NCI-H146 (cell line): ENCODE results near the gene CCDC32.
A peak's percentile ranks its signal among the peaks of the same experiment; 100 is the strongest.
"Not testable (repeated sequence)": the region's sequence is repeated elsewhere in the genome, so short reads cannot be mapped to it uniquely, and the experiment has no call there.

Source experiments
- DNase-seq: peaks from one replicate; lab custom pipeline; 2025; lab: John Stamatoyannopoulos, UW

CCDC32 gene

GRCh38 chr15:40564591-40565332, at the start of gene CCDC32:
Gene CCDC32 (minus strand): TSS chr15:40565042. CDS start chr15:40563015, 2,027 bp downstream.
- peak; percentile 96 for DNase-seq

GRCh38 chr15:40613080-40613479, 48.2 kb upstream of the CCDC32 start:
- no peak for DNase-seq

GRCh38 chr15:40603935-40604334, 39.1 kb upstream of the CCDC32 start:
- no peak for DNase-seq

GRCh38 chr15:40600956-40601355, 36.1 kb upstream of the CCDC32 start:
- no peak for DNase-seq

- no peak for DNase-seq
Observed at GRCh38 chr15:40598672-40599071, 33.8 kb upstream of the CCDC32 start.

- no peak for DNase-seq
Observed at GRCh38 chr15:40598126-40598525, 33.3 kb upstream of the CCDC32 start.

GRCh38 chr15:40597024-40597423, 32.2 kb upstream of the CCDC32 start:
- no peak for DNase-seq

GRCh38 chr15:40595773-40596172, 30.9 kb upstream of the CCDC32 start:
- DNase-seq: peak; percentile 3

- DNase-seq: no peak
Observed at GRCh38 chr15:40595219-40595618, 30.4 kb upstream of the CCDC32 start.

GRCh38 chr15:40594429-40594836, 29.6 kb upstream of the CCDC32 start:
- DNase-seq: peak; percentile 62

GRCh38 chr15:40593588-40594428, 29.0 kb upstream of the CCDC32 start, which contains the start of gene KNL1:
Gene KNL1 (plus strand): TSS chr15:40594249. CDS start chr15:40602932, 8,683 bp downstream.
- DNase-seq: peak; percentile 87

GRCh38 chr15:40593165-40593564, 28.3 kb upstream of the CCDC32 start:
- DNase-seq: no peak

GRCh38 chr15:40591389-40591788, 26.5 kb upstream of the CCDC32 start:
- DNase-seq: no peak

GRCh38 chr15:40590667-40591050, 25.8 kb upstream of the CCDC32 start:
- DNase-seq: no peak

- no peak for DNase-seq
Observed at GRCh38 chr15:40584191-40584590, 19.3 kb upstream of the CCDC32 start.

GRCh38 chr15:40582726-40583246, 17.9 kb upstream of the CCDC32 start:
- no peak for DNase-seq

- DNase-seq: not testable (repeated sequence)
Observed at GRCh38 chr15:40581796-40582195, 17.0 kb upstream of the CCDC32 start.

GRCh38 chr15:40578892-40579291, 14.1 kb upstream of the CCDC32 start:
- no peak for DNase-seq

GRCh38 chr15:40576914-40577313, 12.1 kb upstream of the CCDC32 start:
- not testable (repeated sequence) for DNase-seq

- no peak for DNase-seq
Observed at GRCh38 chr15:40575113-40575512, 10.3 kb upstream of the CCDC32 start.

- peak; percentile 87 for DNase-seq
Observed at GRCh38 chr15:40569129-40569953, 4.5 kb upstream of the CCDC32 start, which contains the start of gene RPUSD2. Gene RPUSD2 (plus strand): TSS chr15:40569299. CDS start chr15:40569338, 39 bp downstream.

- DNase-seq: peak; percentile 11
Observed at GRCh38 chr15:40567111-40567510, 2.3 kb upstream of the CCDC32 start.
